HepG2 (cell line): ENCODE results near the gene TMEM156. TPM values are rescaled to one million over a fixed set of nuclear protein-coding genes. Genes with fewer than 3 reads are reported as not detected.
A peak's percentile ranks its signal among the peaks of the same experiment; 100 is the strongest.

Source experiments
- FOXA3 ChIP-seq: IDR thresholded peaks from 2 replicates; pipeline ENCODE4 v1.6.1; 2016; ENCODE audit warnings: missing genetic modification reagents, missing compliant biosample characterization
- HDAC1 ChIP-seq: sonication (generic); formaldehyde crosslinking; IDR thresholded peaks from 2 replicates; pipeline ENCODE4 v1.5.1; 2020; ENCODE audit warnings: mild to moderate bottlenecking, missing genetic modification reagents
- HIVEP1 ChIP-seq: sonication (generic); formaldehyde crosslinking; IDR thresholded peaks from 2 replicates; pipeline ENCODE4 v1.4.0; 2020; ENCODE audit warnings: mild to moderate bottlenecking, missing genetic modification reagents
- KLF6 ChIP-seq: IDR thresholded peaks from 2 replicates; pipeline ENCODE4 v1.8.0; 2016; ENCODE audit warnings: missing biosample characterization, missing genetic modification reagents
- KMT2A ChIP-seq: sonication (generic); formaldehyde crosslinking; IDR thresholded peaks from 2 replicates; pipeline ENCODE4 v1.4.0; 2020; ENCODE audit warnings: missing genetic modification reagents
- MTA1 ChIP-seq: sonication (generic); formaldehyde crosslinking; IDR thresholded peaks from 2 replicates; pipeline ENCODE4 v1.4.0; 2020; ENCODE audit warnings: missing genetic modification reagents, mild to moderate bottlenecking, borderline replicate concordance
- NR2C2 ChIP-seq: sonication (generic); formaldehyde crosslinking; IDR thresholded peaks from 2 replicates; pipeline ENCODE4 v1.4.0; 2020; ENCODE audit warnings: missing genetic modification reagents, mild to moderate bottlenecking, moderate library complexity, borderline replicate concordance
- PITX1 ChIP-seq: sonication (generic); formaldehyde crosslinking; IDR thresholded peaks from 2 replicates; pipeline ENCODE4 v1.5.1; 2020; ENCODE audit warnings: mild to moderate bottlenecking, missing genetic modification reagents
- SOX5 ChIP-seq: IDR thresholded peaks from 2 replicates; pipeline ENCODE4 v1.6.1; 2016; ENCODE audit warnings: borderline replicate concordance
- SP4 ChIP-seq: sonication (generic); formaldehyde crosslinking; IDR thresholded peaks from 2 replicates; pipeline ENCODE4 v1.8.1; 2023; ENCODE audit warnings: mild to moderate bottlenecking, missing genetic modification reagents
- YEATS2 ChIP-seq: sonication (generic); formaldehyde crosslinking; IDR thresholded peaks from 2 replicates; pipeline ENCODE4 v1.4.0; 2020; ENCODE audit warnings: missing genetic modification reagents, borderline replicate concordance
- ZBTB7B ChIP-seq: sonication (generic); formaldehyde crosslinking; IDR thresholded peaks from 2 replicates; pipeline ENCODE4 v1.4.0; 2020; ENCODE audit warnings: missing genetic modification reagents
- ZC3H13 ChIP-seq: sonication (generic); formaldehyde crosslinking; IDR thresholded peaks from 2 replicates; pipeline ENCODE4 v1.8.1; 2023; ENCODE audit warnings: mild to moderate bottlenecking, missing genetic modification reagents, moderate library complexity
- ZNF33A ChIP-seq: sonication (generic); formaldehyde crosslinking; IDR thresholded peaks from 2 replicates; pipeline ENCODE4 v1.5.1; 2020; ENCODE audit warnings: missing genetic modification reagents, mild to moderate bottlenecking, moderate library complexity, borderline replicate concordance
- ZNF556 ChIP-seq: sonication (generic); formaldehyde crosslinking; IDR thresholded peaks from 2 replicates; pipeline ENCODE4 v1.4.0; 2020; ENCODE audit warnings: mild to moderate bottlenecking, missing genetic modification reagents, borderline replicate concordance
- ZNF605 ChIP-seq: sonication (generic); formaldehyde crosslinking; IDR thresholded peaks from 2 replicates; pipeline ENCODE4 v1.8.0; 2022; ENCODE audit warnings: mild to moderate bottlenecking, missing genetic modification reagents
- ZSCAN31 ChIP-seq: sonication (generic); formaldehyde crosslinking; IDR thresholded peaks from 2 replicates; pipeline ENCODE4 v1.5.0; 2020; ENCODE audit warnings: low read depth, mild to moderate bottlenecking, missing genetic modification reagents
- polyA plus RNA-seq, 8 experiments: library from polyadenylated mRNA; depleted of rRNA in 3 of 8; stranded (reverse) in 7 of 8; unstranded in 1 of 8; fragments of >200 nt; fragmentation: Illumina TruSeq in 4 of 8; extraction: Trizol in 4 of 8; gene quantifications; 2 replicates each; pipeline versions ENCODE4 v1.2.1 to v1.2.3, GENCODE V29; 2011 to 2016; ENCODE audit warnings: low read depth in 4 of 8, missing spikeins in 1 of 8, mixed read lengths in 1 of 8; ENCODE audit not compliant: insufficient read depth in 1 of 8
- total RNA-seq, 5 experiments: library from RNA; depleted of rRNA; stranded (reverse); fragments of >200 nt; fragmentation: Illumina TruSeq; extraction: Trizol; gene quantifications; 2 replicates each; pipeline ENCODE4 v1.2.3, GENCODE V29; 2016; ENCODE audit warnings: low read depth in 1 of 5
- TF ChIP-seq, protein P1 (sequence below): IDR thresholded peaks from 2 replicates; pipeline ENCODE4 v1.4.0; 2020; ENCODE audit warnings: mild to moderate bottlenecking, missing genetic modification reagents
- TF ChIP-seq, protein P2 (sequence below): sonication (generic); formaldehyde crosslinking; IDR thresholded peaks from 2 replicates; pipeline ENCODE4 v1.4.0; 2020; ENCODE audit warnings: missing genetic modification reagents
- TF ChIP-seq, protein P3 (sequence below): sonication (generic); formaldehyde crosslinking; IDR thresholded peaks from 2 replicates; pipeline ENCODE4 v1.4.0; 2020; ENCODE audit warnings: missing genetic modification reagents

The TMEM156 gene
- total and polyA plus RNA-seq, 2 of the 13 experiments (the other 11 are each of a cell fraction or from before 2014, with no cell fraction given), result 1.6 TPM; not detected in 1

DNA sequence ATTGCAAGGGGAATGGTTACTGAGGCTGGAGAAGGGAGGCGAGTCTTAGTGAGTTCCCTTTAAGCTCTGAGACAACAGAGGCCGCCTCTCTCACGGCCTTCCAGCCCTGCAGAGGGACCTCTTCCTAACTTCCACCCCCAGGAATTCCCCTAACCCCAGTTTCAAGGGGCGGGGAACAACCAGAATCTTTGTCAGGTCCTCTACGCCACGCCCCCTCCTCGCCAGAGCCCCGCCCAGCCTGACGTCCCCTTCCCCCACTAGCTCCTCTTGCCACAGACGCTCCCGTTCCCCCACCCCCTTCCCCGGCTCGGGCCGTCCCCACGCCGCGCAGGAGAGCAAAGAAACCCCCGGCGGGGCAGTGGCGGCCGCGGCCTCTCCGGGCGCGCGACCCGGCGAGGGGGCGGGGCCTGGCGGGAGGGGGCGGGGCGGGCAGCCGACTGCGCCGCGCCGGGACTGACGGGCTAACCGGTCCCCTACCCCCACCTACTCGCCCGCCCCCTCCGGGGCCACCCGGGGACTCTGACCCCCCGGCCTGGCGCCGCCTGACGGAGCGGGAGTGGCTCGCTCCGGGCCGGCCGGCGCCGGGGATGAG, 12.3 kb upstream of the TMEM156 start (continued):
- TF ChIP-seq, protein P1, sequence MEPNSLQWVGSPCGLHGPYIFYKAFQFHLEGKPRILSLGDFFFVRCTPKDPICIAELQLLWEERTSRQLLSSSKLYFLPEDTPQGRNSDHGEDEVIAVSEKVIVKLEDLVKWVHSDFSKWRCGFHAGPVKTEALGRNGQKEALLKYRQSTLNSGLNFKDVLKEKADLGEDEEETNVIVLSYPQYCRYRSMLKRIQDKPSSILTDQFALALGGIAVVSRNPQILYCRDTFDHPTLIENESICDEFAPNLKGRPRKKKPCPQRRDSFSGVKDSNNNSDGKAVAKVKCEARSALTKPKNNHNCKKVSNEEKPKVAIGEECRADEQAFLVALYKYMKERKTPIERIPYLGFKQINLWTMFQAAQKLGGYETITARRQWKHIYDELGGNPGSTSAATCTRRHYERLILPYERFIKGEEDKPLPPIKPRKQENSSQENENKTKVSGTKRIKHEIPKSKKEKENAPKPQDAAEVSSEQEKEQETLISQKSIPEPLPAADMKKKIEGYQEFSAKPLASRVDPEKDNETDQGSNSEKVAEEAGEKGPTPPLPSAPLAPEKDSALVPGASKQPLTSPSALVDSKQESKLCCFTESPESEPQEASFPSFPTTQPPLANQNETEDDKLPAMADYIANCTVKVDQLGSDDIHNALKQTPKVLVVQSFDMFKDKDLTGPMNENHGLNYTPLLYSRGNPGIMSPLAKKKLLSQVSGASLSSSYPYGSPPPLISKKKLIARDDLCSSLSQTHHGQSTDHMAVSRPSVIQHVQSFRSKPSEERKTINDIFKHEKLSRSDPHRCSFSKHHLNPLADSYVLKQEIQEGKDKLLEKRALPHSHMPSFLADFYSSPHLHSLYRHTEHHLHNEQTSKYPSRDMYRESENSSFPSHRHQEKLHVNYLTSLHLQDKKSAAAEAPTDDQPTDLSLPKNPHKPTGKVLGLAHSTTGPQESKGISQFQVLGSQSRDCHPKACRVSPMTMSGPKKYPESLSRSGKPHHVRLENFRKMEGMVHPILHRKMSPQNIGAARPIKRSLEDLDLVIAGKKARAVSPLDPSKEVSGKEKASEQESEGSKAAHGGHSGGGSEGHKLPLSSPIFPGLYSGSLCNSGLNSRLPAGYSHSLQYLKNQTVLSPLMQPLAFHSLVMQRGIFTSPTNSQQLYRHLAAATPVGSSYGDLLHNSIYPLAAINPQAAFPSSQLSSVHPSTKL (CRISPR knock-in tag), result peak; percentile 16
- TF ChIP-seq, protein P2, sequence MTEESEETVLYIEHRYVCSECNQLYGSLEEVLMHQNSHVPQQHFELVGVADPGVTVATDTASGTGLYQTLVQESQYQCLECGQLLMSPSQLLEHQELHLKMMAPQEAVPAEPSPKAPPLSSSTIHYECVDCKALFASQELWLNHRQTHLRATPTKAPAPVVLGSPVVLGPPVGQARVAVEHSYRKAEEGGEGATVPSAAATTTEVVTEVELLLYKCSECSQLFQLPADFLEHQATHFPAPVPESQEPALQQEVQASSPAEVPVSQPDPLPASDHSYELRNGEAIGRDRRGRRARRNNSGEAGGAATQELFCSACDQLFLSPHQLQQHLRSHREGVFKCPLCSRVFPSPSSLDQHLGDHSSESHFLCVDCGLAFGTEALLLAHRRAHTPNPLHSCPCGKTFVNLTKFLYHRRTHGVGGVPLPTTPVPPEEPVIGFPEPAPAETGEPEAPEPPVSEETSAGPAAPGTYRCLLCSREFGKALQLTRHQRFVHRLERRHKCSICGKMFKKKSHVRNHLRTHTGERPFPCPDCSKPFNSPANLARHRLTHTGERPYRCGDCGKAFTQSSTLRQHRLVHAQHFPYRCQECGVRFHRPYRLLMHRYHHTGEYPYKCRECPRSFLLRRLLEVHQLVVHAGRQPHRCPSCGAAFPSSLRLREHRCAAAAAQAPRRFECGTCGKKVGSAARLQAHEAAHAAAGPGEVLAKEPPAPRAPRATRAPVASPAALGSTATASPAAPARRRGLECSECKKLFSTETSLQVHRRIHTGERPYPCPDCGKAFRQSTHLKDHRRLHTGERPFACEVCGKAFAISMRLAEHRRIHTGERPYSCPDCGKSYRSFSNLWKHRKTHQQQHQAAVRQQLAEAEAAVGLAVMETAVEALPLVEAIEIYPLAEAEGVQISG, result peak; percentile 75
- TF ChIP-seq MTA1 (CRISPR knock-in tag) (peak; percentile 81), NR2C2 (peak; percentile 48), ZBTB7B (CRISPR knock-in tag) (peak; percentile 36; the same call in 1 of the 2 replicates), ZNF33A (CRISPR knock-in tag) (no peak), KLF6 (CRISPR knock-in tag) (no peak), SP4 (peak; percentile 40; the same call in 1 of the 2 replicates), SOX5 (0 out of 2 replicates have a peak, but pooled peaks have one; percentile 10), HDAC1 (CRISPR knock-in tag) (peak; percentile 63), ZNF556 (CRISPR knock-in tag) (0 out of 2 replicates have a peak, but pooled peaks have one; percentile 9), ZNF605 (no peak), PITX1 (CRISPR knock-in tag) (peak; percentile 57; the same call in 1 of the 2 replicates), KMT2A (CRISPR knock-in tag) (no peak), YEATS2 (peak; percentile 22; the same call in 1 of the 2 replicates), ZSCAN31 (peak; percentile 69; the same call in 1 of the 2 replicates), HIVEP1 (peak; percentile 35; the same call in 1 of the 2 replicates), ZC3H13 (no peak), FOXA3 (peak; percentile 5; the same call in 1 of the 2 replicates)
- TF ChIP-seq, protein P3, sequence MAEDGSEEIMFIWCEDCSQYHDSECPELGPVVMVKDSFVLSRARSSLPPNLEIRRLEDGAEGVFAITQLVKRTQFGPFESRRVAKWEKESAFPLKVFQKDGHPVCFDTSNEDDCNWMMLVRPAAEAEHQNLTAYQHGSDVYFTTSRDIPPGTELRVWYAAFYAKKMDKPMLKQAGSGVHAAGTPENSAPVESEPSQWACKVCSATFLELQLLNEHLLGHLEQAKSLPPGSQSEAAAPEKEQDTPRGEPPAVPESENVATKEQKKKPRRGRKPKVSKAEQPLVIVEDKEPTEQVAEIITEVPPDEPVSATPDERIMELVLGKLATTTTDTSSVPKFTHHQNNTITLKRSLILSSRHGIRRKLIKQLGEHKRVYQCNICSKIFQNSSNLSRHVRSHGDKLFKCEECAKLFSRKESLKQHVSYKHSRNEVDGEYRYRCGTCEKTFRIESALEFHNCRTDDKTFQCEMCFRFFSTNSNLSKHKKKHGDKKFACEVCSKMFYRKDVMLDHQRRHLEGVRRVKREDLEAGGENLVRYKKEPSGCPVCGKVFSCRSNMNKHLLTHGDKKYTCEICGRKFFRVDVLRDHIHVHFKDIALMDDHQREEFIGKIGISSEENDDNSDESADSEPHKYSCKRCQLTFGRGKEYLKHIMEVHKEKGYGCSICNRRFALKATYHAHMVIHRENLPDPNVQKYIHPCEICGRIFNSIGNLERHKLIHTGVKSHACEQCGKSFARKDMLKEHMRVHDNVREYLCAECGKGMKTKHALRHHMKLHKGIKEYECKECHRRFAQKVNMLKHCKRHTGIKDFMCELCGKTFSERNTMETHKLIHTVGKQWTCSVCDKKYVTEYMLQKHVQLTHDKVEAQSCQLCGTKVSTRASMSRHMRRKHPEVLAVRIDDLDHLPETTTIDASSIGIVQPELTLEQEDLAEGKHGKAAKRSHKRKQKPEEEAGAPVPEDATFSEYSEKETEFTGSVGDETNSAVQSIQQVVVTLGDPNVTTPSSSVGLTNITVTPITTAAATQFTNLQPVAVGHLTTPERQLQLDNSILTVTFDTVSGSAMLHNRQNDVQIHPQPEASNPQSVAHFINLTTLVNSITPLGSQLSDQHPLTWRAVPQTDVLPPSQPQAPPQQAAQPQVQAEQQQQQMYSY (CRISPR knock-in tag), result peak; percentile 76; the same call in 1 of the 2 replicates
